HG02759 (cell line): ENCODE data around the gene POLRMT.
"Not testable (repeated sequence)": the region's sequence is repeated elsewhere in the genome, so short reads cannot be mapped to it uniquely, and the experiment has no call there.

Experiments used
- ATAC-seq: cut with Tn5 transposase; IDR thresholded peaks from one replicate; pipeline ENCODE4 v1.9.1; 2021; ENCODE audit warnings: mild to moderate bottlenecking, moderate library complexity; ENCODE audit not compliant: unreplicated experiment

POLRMT gene

DNA sequence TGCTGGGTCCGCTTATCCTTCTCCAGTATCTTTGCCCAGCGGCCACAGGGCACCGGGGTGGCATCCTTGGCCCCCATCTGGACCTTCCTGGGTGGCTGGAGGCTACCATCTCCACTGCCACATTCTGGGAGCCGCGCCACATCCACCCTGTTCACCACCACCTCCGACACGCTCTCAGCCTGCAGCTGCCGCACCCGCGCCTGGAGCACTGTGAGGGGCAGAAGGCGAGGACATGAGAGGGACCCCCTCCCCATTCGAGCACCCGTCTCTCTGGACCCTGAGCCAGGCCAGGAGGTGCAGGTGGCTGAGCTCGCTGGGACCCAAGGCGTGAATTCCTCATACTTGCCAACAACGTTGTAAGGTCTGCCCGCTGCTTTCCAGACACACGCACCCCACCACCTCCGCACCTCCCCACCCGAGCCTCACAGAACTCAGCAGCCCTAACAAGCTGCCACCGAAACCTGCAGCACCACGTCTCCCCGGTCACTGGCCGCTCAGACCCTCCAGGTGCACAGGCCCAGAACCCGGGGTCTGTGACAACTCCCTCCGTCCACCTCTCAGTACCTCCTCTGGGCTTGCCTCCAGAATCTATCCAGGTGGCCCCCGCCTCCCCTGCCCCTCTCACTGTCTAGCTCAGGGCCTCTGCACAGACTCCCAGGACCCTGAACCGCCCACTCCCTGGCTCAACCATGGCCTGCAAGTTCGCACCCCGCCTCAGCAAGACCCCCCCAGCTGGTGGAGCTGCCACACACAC is 3.2 kb downstream of the POLRMT start:
- ATAC-seq = no peak

DNA sequence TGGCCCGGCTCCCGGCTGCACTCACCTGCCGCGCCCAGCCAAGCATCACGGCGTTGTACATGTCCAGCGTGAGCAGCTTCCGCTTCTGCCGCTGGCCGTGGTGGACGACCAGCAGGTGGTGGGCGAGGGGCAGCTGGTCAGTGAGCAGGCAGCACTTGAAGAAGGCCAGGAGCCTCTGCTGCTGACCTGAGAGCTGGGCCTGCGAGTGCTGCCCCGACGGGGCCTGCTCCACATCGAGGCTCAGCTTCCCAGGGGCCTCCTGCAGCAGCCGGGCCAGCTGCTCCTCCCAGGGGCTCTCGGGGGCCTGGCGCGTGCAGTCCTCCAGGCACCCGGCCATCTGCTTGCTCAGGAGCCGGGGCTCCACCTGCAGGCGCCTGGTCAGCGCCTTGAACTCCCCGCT is 3.8 kb downstream of the POLRMT start:
- not testable (repeated sequence) for ATAC-seq

DNA sequence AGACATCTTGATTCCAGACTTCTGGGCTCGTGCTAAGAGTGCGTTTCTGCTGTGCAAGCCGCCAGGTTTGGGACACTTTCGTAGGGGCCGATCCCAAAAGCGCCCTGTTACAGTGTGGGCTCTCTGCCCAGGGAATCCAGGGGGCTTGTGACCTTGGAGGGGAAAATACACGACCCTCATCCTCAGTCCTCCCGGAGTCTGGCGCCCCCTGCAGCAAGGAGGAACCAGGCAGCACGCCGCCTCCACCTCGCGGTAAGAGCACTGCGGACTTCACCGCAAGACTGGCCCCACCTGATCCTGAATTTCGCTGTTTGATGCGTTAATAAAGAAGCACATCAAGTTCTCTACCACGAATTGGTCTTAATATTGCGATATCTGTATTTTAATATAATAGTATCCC is 5.2 kb downstream of the POLRMT start:
- no peak for ATAC-seq

DNA sequence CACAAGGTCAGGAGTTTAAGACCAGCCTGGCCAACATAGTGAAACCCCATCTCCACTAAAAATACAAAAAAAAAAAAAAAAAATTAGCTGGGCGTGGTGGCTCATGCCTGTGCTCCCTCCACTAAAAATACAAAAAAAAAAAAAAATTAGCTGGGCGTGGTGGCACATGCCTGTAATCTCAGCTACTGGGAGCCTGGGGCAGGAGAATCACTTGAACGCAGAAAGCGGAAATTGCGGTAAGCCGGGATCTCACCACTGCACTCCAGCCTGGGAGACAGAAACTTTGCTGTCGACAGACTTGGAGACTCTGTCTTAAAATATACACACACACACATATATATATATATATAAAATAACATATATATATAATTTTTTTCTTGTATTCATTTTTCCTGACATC is 6.8 kb downstream of the POLRMT start:
- not testable (repeated sequence) for ATAC-seq

DNA sequence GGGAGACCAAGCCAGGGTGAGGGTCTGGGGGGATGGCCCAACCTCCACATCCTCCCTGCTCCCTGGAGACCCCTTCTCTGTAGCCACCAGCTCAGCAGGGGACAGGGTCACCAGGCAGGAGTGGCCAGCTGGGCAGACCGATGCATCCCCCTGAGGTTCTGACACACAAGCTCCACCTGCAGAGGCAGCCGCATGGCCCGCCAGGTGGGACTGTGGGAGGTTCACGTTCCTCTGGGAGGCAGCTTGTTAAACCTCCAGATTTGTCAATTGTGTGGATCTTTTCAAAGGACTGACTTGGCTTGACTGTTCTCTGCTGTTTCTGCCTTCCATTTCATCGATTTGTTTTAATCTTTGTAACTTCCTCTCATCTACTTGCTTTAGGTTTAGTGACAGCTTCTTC is 8.1 kb downstream of the POLRMT start:
- no peak for ATAC-seq

DNA sequence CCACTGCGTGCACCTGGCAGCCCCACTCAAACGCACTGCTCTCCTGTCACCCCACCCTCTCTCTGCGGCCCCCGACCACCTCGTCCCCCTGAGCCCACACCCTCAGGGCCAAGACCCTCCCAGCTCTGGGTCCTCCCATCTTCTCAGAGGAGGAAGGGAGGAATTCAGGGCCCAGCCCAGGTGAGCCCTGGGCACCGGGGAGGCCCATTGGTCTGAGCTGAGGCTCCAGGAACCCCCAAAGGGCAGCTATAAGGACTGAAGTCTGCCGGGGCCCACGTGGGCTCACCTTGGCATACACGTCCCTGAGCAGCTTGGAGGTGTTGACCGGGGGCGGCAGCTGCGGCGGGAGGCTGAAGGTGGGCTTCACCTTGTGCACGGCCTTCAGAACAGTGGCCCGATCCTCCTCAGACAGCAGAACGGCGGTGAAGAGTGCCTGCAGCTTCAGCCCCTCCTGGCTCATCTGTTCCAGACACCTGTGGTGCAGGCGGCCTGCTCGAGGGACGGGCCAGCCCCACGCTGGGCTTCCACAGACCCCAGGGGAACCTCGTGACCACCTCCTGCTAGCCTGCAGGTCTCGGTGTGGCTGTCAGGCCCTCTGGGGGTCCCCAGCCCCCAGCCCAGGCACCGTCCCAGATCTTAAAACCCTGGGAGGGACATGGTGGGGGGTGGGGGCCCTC is 8.8 kb downstream of the POLRMT start:
- ATAC-seq = no peak

DNA sequence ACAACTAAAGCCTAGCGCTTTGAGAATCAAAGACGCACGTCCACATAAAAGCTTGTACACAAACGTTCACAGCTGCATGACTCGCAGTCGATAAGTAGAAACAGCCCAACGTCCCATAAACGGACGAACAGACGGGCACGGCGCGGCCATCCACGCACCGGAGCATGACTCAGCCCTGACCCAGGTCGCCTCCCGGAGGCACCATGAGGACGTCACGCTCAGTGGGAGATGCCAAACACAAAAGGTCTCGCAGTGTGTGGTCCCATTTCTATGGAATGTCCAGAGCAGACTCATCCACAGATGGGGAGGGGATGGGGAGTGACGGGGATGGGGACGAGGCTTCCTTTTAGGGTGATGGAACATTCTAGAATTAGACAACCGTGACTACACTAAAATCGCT is 9.4 kb downstream of the POLRMT start:
- ATAC-seq = no peak

DNA sequence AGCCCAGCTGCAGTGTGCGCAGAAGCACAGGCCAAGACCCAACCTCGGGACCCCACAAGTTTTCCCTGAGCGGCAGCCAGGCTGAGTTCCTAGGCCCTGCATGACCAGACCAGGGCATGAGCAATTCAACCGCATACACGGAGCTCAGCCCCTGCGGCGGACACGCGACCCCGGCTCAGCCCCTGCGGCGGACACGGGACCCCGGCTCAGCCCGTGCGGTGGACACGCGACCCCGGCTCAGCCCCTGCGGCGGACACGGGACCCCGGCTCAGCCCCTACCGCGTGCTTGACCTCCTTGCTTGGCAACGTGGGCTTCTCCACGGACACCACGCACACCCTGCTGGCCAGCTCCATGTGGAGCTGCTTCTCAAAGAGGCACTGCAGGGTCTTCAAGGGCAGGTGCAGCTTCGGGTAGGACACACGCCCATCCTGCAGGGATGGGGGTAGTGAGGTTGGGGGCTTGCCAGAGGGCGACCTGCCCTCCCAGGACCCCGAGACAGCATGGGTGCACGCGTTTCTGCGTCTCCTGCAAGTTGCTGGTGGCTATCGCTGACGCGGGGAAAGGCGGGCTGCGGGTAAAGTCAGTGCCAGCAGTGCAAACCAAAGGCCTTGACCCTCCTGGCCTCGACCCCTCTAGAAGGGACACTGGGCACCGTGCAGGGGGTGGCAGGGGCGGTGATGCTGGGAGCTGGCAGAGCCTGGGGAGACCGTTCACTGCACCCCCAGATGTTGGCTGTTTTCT is 10.0 kb downstream of the POLRMT start:
- no peak for ATAC-seq

DNA sequence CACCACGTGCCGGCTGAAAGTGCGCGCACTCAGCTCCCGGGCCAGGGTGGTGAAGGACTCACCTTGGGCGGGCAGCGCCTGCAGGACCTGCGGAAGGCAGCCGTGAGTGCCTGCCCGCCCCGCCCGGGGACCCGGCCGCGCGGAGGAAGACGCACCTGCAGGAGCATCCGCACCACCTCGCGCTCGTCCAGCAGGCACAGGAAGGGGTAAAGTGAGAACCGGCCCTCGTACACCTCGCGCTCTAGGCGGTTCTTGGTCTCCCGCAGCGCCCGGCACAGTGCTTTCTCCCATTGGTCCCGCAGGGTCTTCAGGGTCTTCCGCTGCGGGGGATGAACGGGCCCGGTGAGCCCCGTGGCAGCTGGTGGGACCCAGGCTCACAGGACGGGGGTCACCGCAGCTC is 10.7 kb downstream of the POLRMT start:
- no peak for ATAC-seq

DNA sequence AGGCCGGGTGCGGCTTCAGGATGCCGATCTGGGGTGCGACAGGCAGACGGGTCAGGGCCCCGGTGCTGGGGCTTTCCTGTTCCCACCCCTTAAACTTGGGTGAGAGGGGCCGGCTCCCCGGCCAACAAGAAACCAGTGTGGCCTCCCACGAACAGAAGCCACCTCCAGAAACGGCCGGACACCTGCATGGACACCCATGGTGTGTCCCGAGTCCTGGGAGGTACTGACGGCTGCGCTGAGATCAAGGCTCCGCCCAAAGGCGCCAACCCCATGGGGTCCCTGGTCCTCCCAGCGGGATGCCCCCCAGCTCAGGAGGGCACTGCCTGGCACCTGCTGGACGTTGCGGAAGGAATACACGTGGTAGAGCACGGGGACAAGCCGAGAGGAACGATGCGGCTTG is 11.5 kb downstream of the POLRMT start:
- ATAC-seq = no peak

DNA sequence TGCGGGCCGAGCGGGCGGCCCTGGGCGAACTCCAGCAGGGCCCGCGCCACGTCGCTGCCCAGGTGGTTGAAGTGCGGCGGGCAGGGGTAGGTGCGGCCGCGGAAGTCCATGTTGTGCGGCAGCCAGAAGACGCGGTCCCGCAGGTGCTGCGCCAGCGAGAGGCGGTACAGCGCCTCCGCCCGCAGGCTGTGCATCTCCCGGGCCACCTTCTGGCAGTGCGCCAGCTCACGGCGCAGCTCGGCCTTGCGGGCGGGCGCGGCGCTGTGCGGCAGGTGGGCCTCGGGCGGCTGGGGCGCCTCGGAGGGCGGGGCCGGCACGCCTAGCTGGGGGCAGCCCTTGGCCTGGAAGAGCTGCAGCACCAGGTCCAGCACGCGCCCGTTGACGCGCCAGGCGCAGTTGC is 12.1 kb downstream of the POLRMT start:
- ATAC-seq = not testable (repeated sequence)

DNA sequence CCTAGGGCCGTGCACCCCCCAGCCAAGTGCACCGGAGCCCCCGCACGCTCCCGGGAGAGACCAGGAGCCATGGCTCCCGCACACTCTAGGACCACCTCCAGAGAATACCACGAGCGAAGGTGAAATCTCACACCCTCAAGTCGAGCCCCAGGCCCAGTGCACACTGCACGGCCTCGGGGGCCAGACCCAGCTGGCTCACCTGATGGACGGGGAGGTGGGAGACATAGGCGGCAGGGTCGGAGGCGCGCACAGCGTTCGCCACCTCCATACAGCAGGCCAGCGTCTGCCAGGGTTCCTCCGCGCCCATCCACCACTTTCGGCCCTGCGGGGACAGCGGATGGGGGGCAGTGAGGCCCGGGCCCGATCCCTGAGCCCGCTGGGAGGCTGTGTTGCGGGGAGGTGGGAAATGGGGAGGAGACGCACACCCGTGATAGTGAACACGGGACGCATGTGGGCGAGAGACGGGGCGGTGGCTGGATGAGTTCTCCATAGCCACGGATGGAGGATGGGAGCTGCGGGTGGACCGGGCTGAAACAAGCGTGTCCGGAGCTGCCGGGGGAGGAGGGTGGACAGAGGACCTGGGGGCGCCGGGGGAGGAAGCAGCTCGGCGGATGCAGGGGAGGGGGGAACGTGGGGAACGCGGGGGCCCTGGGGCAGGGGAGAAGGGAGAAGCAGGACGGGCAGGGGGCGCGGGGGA is 13.0 kb downstream of the POLRMT start:
- no peak for ATAC-seq

DNA sequence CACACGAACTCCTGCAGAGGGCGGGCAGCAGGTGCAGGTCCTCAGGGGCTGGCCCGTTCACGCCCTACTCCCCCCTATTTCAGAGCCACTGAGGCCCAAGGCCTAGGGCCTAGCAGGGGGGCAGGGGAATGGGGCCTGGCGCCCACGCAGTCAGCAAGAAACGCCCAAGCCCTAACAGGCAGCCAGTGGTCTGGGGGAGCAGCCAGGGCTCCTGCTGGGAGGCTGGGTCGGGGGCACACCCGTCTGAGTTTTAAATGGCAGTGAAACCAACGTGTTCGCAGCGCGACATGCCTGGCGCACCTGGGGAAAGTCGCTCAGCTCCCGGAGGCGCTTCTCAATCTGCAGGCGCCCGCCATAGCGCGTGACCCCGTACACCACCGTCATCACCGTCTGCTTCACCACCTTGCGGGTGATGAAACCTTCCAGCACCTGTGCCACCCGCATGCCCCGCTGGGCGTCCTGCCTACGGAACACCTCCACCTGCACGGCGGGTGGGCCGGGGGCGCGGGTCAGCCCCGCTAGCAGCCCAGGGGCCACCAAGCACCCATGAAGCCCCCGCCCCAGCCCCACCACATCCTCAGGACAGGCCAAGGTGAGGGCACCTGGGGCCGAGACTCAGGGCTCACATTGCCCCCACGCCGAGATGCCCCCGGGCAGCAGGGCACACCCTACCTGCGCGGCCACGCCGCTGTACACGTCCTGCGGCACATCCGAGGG is 13.9 kb downstream of the POLRMT start:
- ATAC-seq = no peak

DNA sequence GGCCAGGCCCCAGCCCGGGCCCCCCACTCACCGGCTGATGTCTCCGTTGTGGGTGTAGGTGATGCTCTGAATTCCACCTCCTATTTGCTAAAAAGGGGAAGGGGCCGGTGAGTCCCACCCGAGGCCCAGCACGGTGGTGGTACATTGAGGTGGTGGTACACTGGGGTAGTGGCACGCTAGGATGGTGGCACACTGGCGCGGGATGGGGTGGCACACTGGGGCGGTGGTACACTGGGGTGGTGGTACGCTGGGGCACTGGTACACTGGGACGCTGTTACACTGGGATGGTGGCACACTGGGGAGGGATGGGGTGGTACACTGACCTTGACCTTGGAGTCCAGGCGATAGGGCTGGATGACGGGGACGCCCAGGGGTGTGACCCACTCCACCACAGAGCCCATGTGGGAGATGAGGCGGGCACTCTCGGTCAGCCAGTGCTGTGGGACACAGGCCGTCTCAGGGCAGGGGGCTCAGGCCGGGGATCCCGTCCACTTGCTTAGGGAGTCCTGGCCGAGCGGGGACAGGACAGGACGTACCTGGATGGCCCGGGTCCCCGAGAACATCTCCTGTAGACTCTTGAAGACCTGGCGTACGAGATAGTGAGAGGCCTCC is 14.6 kb downstream of the POLRMT start:
- ATAC-seq = no peak

DNA sequence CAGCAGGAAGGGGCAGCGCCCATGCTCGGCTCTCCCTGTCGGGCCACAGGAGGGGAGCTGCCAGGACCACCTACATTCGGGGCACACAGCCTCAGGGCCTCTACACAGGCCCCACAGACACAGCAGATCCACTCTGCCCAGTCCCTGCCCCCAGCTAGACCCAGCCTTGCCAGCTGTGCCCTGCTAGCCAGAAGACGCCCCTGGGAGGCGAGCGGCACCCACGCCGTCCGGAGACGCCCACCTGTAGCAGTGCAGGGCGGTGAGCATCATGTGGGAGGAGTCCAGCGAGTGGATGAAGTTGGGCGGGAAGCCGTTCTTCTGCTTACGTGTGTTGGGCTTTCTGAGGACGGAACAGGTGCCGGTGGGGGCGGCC is 15.1 kb downstream of the POLRMT start:
- no peak for ATAC-seq

DNA sequence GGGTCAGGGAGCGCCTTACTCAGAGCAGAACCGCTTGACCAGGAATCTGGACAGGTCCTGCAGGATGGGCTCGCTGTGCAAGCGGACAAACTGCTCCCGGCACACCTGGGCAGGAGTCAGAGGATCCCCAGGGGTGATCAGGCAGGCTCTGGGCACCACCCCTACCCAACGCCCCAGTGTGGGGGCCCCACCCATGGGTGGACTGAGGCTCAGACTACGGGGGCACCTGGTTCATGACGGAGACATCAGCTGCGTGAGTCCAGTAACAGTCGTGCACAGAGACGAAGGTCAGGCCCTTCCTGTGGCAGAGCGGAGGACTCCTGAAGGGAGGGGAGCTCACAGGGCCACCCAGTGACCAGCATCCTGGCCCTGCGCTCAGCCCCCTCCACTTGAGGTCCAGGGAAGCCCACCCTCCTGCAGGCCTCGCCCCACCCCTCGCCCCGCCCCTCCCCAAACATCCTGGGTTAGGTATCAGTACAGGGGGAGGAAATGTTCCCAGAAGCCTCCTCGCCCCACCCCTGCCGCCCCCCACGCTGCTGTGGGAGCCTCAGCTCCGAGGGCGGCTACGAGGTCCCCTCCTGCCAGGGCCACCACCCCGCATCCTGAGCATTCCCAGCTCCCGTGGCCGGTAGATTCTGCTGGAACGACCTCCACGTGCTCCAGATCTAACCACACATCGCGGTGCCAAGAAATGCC is 15.6 kb downstream of the POLRMT start:
- ATAC-seq = no peak

DNA sequence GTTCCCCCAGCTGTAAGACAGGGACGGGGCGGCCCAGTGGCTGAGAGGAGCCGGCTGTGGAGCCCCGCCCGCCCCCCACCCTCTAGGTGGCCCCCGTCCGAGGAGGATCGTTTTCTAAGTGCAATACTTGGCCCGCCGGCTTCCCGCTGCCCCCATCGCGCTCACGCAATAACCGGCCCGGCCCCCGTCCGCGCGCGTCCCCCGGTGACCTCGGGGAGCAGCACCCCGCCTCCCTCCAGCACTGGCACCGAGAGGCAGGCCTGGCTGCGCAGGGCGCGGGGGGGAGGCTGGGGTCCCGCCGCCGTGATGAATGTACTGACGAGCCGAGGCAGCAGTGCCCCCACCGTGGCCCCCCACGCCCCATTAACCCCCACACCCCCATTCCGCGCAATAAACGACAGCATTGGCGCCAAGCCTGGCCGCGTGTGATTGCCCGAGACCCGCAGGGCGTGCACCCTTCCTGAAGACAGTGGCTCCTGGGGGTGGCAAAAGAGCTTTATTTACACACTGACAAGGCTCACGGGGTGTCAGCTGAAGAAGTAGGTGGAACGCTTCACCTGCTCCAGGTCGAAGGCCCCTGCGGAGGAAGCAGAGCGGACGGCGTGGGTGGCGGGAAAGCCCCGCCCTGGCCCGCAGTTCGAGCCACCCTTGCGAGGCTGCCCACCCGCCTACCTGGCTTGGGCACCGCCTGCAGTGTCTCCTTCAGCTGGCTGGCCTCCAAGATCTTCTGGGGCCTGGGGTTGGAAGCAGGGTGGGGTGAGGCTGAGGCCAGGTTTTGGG is 16.4 kb downstream of the POLRMT start:
- ATAC-seq = no peak

DNA sequence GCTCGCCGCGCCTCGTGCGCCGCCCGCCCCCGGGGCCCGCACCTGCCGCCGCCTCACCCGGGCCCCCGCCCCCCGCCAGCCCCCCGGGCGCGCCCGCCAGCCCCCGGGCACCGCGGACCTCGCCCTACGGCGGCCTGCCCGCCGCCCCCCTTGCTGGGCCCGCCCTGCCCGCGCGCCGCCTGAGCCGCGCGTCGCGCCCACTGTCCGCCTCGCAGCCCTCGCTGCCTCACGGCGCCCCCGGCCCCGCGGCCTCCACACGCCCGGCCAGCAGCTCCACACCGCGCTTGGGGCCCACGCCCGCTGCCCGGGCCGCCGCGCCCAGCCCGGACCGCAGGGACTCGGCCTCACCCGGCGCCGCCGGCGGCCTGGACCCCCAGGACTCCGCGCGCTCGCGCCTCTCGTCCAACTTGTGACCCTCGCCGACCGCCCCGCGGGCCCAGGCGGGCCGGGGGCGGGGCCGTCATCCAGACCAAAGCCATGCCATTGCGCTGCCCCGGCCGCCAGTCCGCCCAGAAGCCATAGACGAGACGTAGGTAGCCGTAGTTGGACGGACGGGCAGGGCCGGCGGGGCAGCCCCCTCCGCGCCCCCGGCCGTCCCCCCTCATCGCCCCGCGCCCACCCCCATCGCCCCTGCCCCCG is 17.2 kb downstream of the POLRMT start:
- no peak for ATAC-seq

DNA sequence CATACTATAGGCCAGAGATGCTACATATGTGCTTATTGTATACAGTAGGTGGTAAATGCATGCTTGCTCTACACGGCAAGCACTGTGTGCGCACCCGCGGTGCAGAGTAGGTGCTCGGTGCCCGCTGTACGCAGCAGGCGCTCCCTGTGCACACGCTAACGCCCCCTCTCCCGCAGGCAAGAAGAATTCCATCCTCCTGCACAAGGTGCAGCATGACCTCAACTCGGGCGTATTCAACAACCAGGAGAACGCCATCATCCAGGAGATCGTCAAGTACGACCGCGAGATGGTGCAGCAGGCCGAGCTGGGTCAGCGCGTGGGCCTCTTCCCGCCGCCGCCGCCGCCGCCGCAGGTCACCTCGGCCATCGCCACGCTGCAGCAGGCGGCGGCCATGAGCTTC is 17.7 kb downstream of the POLRMT start:
- no peak for ATAC-seq
